OCI-LY7 (cell line): ENCODE results near the gene TLX3. TPM values are rescaled to one million over a fixed set of nuclear protein-coding genes. Genes with fewer than 3 reads are reported as not detected.
"Not testable (repeated sequence)": the region's sequence is repeated elsewhere in the genome, so short reads cannot be mapped to it uniquely, and the experiment has no call there.

Source experiments
- BruUV-seq: library from RNA; stranded (reverse); fragments of 400-500 nt; replicated peaks from 2 replicates; lab custom pipeline; 2021; lab: Mats Ljungman, UMichigan
- CTCF ChIA-PET: fragments of 300-600 bp; sonication (Branson Sonifier 250); formaldehyde crosslinking; loops from one replicate; lab custom pipeline; 2022; ENCODE audit warnings: antibody characterized with exemption; ENCODE audit not compliant: unreplicated experiment; lab: Charles Lee
- POLR2A ChIA-PET: fragments of 300-600 bp; sonication (Branson Sonifier 250); formaldehyde crosslinking; loops from one replicate; lab custom pipeline; 2022; ENCODE audit warnings: antibody characterized with exemption; lab: Charles Lee
- DNase-seq: peaks from one replicate; pipeline ENCODE4 v3.0.0-alpha.2; 2015; ENCODE audit warnings: low spot score
- H2AFZ ChIP-seq: fragments of 200-600 bp; sonication (generic), shearing (Covaris generic); 2 replicates; pipeline ENCODE4 v1.6.1; 2014; ENCODE audit warnings: mild to moderate bottlenecking, antibody characterized with exemption, low read length, moderate library complexity
- H3K27ac ChIP-seq: fragments of 200-600 bp; sonication (generic); 2 replicates; pipeline ENCODE4 v1.5.1; 2014; ENCODE audit warnings: mixed run types, low read depth, mild to moderate bottlenecking, moderate library complexity, low read length, inconsistent platforms; ENCODE audit not compliant: poor library complexity, severe bottlenecking
- H3K36me3 ChIP-seq: fragments of 200-600 bp; sonication (generic); 2 replicates; pipeline ENCODE4 v1.6.1; 2014; ENCODE audit warnings: mild to moderate bottlenecking, antibody characterized with exemption, low read length, moderate library complexity, mixed read lengths; ENCODE audit not compliant: insufficient read depth
- H3K4me1 ChIP-seq: fragments of 200-600 bp; sonication (generic); 2 replicates; pipeline ENCODE4 v1.5.1; 2014; ENCODE audit warnings: mild to moderate bottlenecking, low read length; ENCODE audit not compliant: insufficient read depth, poor library complexity, severe bottlenecking
- H3K4me2 ChIP-seq: fragments of 200-600 bp; sonication (generic); 2 replicates; pipeline ENCODE4 v1.6.1; 2014; ENCODE audit warnings: mild to moderate bottlenecking, low read length
- H3K4me3 ChIP-seq: fragments of 200-600 bp; sonication (generic); 2 replicates; pipeline ENCODE4 v1.5.1; 2014; ENCODE audit warnings: mild to moderate bottlenecking, low read depth, low read length; ENCODE audit not compliant: poor library complexity, severe bottlenecking
- H3K79me2 ChIP-seq: fragments of 200-600 bp; sonication (generic); 2 replicates; pipeline ENCODE4 v1.6.1; 2016; ENCODE audit warnings: low read depth, mild to moderate bottlenecking, low read length, moderate library complexity, mixed read lengths; ENCODE audit not compliant: insufficient read depth
- H3K9me2 ChIP-seq: fragments of 200-600 bp; sonication (generic); 2 replicates; pipeline ENCODE4 v1.6.1; 2016; ENCODE audit warnings: mild to moderate bottlenecking, low read length, mixed read lengths; ENCODE audit not compliant: insufficient read depth
- H3K9me3 ChIP-seq: fragments of 200-600 bp; sonication (generic); 2 replicates; pipeline ENCODE4 v1.6.1; 2014; ENCODE audit warnings: mild to moderate bottlenecking, mixed run types, low read length, mixed read lengths
- H4K20me1 ChIP-seq: fragments of 200-600 bp; sonication (generic); 2 replicates; pipeline ENCODE4 v1.6.1; 2014; ENCODE audit warnings: mild to moderate bottlenecking, antibody characterized with exemption, low read length, moderate library complexity, mixed read lengths; ENCODE audit not compliant: insufficient read depth
- EZH2phosphoT487 ChIP-seq: fragments of 200-600 bp; sonication (generic); IDR thresholded peaks from 2 replicates; pipeline ENCODE4 v1.6.1; 2018; ENCODE audit warnings: low read depth, borderline replicate concordance, mild to moderate bottlenecking, mixed run types, antibody characterized with exemption, low read length, moderate library complexity, mixed read lengths
- intact Hi-C: fragments of 100-400 bp; cut with micrococcal nuclease; formaldehyde crosslinking; loops from one replicate; pipeline ENCODE4 v1.10.0; 2022; ENCODE audit not compliant: unreplicated experiment
- total RNA-seq, 2 experiments: library from RNA; depleted of rRNA in 1 of 2; stranded (reverse); fragments of >200 nt in 1 of 2; shearing (Covaris generic) in 1 of 2; gene quantifications; 2 replicates each; pipeline ENCODE4 v1.2.3, GENCODE V29; 2014 to 2022
- TF ChIP-seq, protein P1 (sequence below): fragments of 200-600 bp; sonication (generic); conservative IDR thresholded peaks from 2 replicates; pipeline ENCODE4 v1.5.1; 2014; ENCODE audit warnings: mild to moderate bottlenecking, antibody characterized with exemption, low read length, moderate library complexity, mixed read lengths

Gene TLX3
- total RNA-seq, 2 experiments from 2014 or later: not detected

DNA sequence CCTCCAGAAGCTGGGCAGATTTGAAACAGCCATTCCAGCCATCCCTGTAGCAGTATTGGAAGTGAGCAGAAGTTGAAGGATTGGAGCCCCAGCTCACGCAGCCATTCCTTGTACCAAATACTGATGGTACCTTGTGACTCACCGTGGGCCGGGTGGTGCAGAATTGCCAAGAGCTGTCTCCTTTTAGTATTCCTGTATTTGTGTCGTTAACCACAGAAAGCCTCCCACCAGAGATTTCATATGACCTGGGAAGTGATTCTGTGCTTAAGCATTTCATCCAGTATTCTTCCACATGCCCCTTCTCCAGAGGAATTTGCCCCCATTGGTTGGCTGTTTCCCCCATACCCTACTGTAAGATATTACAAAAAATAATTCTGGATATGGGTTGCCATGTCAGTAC lies 17.7 kb upstream of the TLX3 start:
- no peak for TF ChIP-seq EZH2phosphoT487
- TF ChIP-seq, protein P1, sequence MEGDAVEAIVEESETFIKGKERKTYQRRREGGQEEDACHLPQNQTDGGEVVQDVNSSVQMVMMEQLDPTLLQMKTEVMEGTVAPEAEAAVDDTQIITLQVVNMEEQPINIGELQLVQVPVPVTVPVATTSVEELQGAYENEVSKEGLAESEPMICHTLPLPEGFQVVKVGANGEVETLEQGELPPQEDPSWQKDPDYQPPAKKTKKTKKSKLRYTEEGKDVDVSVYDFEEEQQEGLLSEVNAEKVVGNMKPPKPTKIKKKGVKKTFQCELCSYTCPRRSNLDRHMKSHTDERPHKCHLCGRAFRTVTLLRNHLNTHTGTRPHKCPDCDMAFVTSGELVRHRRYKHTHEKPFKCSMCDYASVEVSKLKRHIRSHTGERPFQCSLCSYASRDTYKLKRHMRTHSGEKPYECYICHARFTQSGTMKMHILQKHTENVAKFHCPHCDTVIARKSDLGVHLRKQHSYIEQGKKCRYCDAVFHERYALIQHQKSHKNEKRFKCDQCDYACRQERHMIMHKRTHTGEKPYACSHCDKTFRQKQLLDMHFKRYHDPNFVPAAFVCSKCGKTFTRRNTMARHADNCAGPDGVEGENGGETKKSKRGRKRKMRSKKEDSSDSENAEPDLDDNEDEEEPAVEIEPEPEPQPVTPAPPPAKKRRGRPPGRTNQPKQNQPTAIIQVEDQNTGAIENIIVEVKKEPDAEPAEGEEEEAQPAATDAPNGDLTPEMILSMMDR: no peak
- Histone ChIP-seq H3K4me2 (no peak overlapping the region), H3K79me2 (no peaks in the 10 kb centered on the region), H3K9me2 (no peaks in the 10 kb centered on the region), H2AFZ (no peak overlapping the region), H4K20me1 (no peaks in the 10 kb centered on the region), H3K36me3 (no peaks in the 10 kb centered on the region), H3K4me3 (no peak overlapping the region), H3K9me3 (no peaks in the 10 kb centered on the region), H3K27ac (no peak overlapping the region), H3K4me1 (no peaks in the 10 kb centered on the region)
- no peak for DNase-seq
- intact Hi-C loops: no loop called here
- BruUV-seq: no TSS peak
- ChIA-PET POLR2A (interaction anchor here (1.3 kb wide), 1 partner anchor 77 kb away, joined by 4 read pairs; no protein-coding TSS in a partner anchor), CTCF (no interaction called here)

DNA sequence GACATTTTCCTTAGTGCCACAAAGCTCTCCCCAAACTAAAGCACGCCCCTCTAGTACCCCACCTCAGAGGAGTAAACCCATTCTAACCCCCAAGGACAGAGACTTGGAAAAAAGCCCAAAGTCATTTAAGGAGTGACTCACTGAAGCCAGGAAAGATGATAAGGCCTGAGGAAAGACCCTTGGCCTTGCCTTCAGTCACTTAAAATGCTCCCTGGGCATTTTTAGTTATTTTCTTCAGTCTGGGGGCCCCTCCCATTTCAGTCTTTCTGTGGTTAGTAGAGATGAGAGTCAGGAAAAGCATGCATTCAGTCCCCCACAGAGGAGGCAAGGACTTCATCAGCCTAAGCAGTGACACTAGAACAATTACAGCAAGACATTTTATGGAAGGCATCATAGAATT lies 13.7 kb upstream of the TLX3 start:
- intact Hi-C loops: no loop called here
- no peak for DNase-seq
- no peak overlapping the region for H3K4me3 ChIP-seq
- no peak overlapping the region for H3K4me2 ChIP-seq
- H3K4me1 ChIP-seq: no peaks in the 10 kb centered on the region
- TF ChIP-seq, protein P1: no peak
- TF ChIP-seq EZH2phosphoT487: no peak
- H3K9me2 ChIP-seq: no peaks in the 10 kb centered on the region
- CTCF ChIA-PET: no interaction called here
- no peaks in the 10 kb centered on the region for H3K36me3 ChIP-seq
- H3K79me2 ChIP-seq: no peaks in the 10 kb centered on the region
- no peaks in the 10 kb centered on the region for H4K20me1 ChIP-seq
- no peaks in the 10 kb centered on the region for H3K9me3 ChIP-seq
- POLR2A ChIA-PET: no interaction called here
- BruUV-seq: no TSS peak
- no peak overlapping the region for H3K27ac ChIP-seq
- H2AFZ ChIP-seq: no peak overlapping the region

DNA sequence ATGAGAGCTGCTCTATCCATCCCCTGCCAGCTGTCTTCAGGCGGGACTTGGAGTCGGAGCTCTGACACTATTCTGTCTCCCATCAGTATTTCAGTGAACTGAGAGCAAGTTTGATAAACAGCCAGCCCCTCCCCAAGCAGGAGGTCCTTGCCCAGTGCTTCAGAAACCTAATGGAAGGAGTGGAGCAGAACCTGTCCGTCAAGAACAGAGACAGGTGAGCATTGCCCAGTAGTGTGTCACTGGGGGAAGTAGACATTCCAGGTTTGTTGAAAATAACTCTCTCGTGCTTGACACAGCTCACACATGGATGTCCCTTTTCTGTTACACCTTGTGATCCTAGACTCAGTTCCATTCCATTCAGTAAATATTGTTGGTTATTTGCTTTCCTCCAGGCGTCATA lies 13.2 kb upstream of the TLX3 start:
- Histone ChIP-seq H3K4me1 (no peaks in the 10 kb centered on the region), H3K27ac (no peak overlapping the region), H3K36me3 (no peaks in the 10 kb centered on the region), H3K9me3 (no peaks in the 10 kb centered on the region), H3K9me2 (no peaks in the 10 kb centered on the region), H3K4me2 (no peak overlapping the region), H4K20me1 (no peaks in the 10 kb centered on the region), H3K4me3 (no peak overlapping the region), H2AFZ (no peak overlapping the region), H3K79me2 (no peaks in the 10 kb centered on the region)
- CTCF ChIA-PET: no interaction called here
- intact Hi-C loops: no loop called here
- no peak for DNase-seq
- TF ChIP-seq, protein P1: no peak
- no peak for TF ChIP-seq EZH2phosphoT487
- POLR2A ChIA-PET: interaction anchor here (0.6 kb wide), 1 partner anchor 36 kb away, joined by 3 read pairs; no protein-coding TSS in a partner anchor
- no TSS peak for BruUV-seq

DNA sequence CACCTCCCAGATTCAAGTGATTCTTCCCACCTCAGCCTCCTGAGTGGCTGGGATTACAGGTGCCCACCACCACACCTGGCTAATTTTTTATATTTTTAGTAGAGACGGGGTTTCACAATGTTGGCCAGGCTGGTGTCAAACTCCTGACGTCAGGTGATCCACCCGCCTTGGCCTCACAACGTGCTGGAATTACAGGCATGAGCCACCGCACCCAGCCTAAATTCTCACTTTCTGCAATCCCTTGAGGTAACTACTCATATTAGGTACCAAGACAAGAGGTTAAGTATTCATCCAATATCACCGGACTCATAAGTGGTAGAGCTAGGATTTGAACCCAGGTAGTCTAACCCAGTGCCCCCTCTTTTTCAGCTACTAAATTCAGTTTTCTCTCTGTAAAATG lies 11.1 kb upstream of the TLX3 start:
- H3K9me3 ChIP-seq, intact Hi-C loops, H3K36me3 ChIP-seq, H4K20me1 ChIP-seq, H3K4me3 ChIP-seq, H3K79me2 ChIP-seq, CTCF ChIA-PET, H2AFZ ChIP-seq, H3K9me2 ChIP-seq, H3K27ac ChIP-seq, H3K4me2 ChIP-seq, POLR2A ChIA-PET, DNase-seq, BruUV-seq, H3K4me1 ChIP-seq: not testable (repeated sequence)
